ENCODE data around the gene LDLRAD3. TPM values are rescaled to one million over a fixed set of nuclear protein-coding genes. Genes with fewer than 3 reads are reported as not detected.

LDLRAD3 gene
- total RNA-seq, 1 donor from 2014 or later = 18.2 TPM

DNA sequence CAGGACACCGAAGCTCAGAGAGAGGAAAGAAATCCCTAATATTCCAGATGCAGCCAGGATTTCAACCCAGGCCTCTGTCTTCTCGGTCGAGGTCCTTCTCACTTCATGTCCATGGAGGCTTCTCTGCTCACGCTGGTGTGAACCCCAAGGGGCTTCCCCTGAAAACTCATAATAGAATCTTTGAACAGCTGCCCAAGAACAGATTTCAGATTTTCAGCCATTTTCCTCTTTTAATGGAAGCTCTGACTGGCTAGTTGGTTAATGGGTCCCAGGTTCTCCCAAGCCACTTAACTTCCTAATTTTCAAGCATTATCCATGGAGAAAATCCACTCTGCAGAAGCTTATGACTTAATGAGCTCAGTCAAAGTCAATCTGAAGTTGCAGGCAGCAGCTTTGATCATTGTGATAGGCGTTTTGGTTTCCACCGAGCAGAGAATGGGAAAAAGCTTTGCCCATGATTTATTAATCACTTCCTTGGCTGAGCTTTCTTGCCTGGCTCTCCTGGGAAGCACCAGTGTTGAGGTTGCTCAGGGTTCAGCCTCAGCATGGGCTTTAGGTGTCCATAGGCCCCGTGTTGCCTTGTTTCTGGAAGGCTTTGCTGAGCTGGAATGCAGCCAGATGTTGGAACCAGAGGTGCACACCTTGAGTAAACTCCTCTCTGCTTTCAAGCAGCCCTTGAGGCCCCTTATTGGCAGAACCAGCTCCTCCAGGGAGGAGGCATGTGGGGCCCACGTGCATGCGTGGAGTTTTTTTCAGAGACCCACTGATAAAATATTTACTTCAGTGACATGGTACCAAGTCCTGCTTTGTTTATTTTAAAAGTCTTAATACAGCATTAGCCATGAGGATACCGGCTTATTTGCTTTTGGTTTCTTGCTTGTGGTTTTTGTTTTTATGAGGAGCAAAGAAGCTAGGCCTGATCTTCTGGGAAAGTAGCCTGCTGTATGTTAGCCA is 25.5 kb downstream of the LDLRAD3 start:
- Mint-ChIP-seq H3K36me3 (ENCODE audit: unreplicated experiment) (peaks cover 3% of the 10 kb centered on the region), H3K9me3 (ENCODE audit: unreplicated experiment) (peaks cover 12% of the 10 kb centered on the region), H3K4me3 (ENCODE audit: unreplicated experiment) (no peak overlapping the region), H3K27me3 (ENCODE audit: unreplicated experiment) (no peaks in the 10 kb centered on the region), H3K27ac (ENCODE audit: unreplicated experiment) (no peak overlapping the region), H3K4me1 (ENCODE audit: unreplicated experiment) (no peaks in the 10 kb centered on the region)
- no peak for DNase-seq (ENCODE audit: extremely low spot score, unreplicated experiment)
- no peak for TF ChIP-seq CTCF (IDR thresholded peaks at IDR 0.05)

DNA sequence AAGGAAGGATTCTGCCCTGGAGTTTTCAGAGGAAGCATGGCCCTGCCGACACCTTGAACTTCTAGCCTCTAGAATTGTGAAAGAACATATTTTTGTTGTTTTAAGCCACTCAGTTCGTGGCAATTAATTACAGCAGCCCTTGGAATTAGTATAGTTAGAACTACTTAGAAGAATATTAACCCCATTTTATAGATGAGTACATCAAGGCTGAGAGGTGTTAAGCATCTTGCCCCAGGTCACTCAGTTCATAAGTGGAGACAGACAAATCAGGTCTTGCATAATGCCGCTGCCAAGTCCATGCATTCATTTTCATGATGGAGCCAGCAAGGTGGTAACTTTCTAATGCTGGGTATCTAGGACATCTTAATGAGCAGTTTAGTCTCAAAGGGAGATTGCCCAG is 26.6 kb downstream of the LDLRAD3 start:
- TF ChIP-seq CTCF (IDR thresholded peaks at IDR 0.05) = no peak
- peaks cover 13% of the 10 kb centered on the region for H3K9me3 Mint-ChIP-seq (ENCODE audit: unreplicated experiment)
- H3K4me1 Mint-ChIP-seq (ENCODE audit: unreplicated experiment) = no peaks in the 10 kb centered on the region
- H3K27me3 Mint-ChIP-seq (ENCODE audit: unreplicated experiment) = no peaks in the 10 kb centered on the region
- no peak overlapping the region for H3K27ac Mint-ChIP-seq (ENCODE audit: unreplicated experiment)
- H3K4me3 Mint-ChIP-seq (ENCODE audit: unreplicated experiment) = no peak overlapping the region
- peaks cover 5% of the 10 kb centered on the region for H3K36me3 Mint-ChIP-seq (ENCODE audit: unreplicated experiment)
- DNase-seq (ENCODE audit: extremely low spot score, unreplicated experiment) = no peak

GRCh38 chr11:35971841-35972422 is 28.1 kb downstream of the LDLRAD3 start:
- Mint-ChIP-seq H3K27ac (ENCODE audit: unreplicated experiment) (no peak overlapping the region), H3K27me3 (ENCODE audit: unreplicated experiment) (no peaks in the 10 kb centered on the region), H3K4me1 (ENCODE audit: unreplicated experiment) (no peaks in the 10 kb centered on the region), H3K36me3 (ENCODE audit: unreplicated experiment) (peaks cover 7% of the 10 kb centered on the region), H3K9me3 (ENCODE audit: unreplicated experiment) (peaks cover 13% of the 10 kb centered on the region), H3K4me3 (ENCODE audit: unreplicated experiment) (no peak overlapping the region)
- no peak for DNase-seq (ENCODE audit: extremely low spot score, unreplicated experiment)
- no peak for TF ChIP-seq CTCF (IDR thresholded peaks at IDR 0.05)

- no peak overlapping the region for H3K4me3 Mint-ChIP-seq (ENCODE audit: unreplicated experiment)
- TF ChIP-seq CTCF (IDR thresholded peaks at IDR 0.05) = no peak
- peaks cover 13% of the 10 kb centered on the region for H3K9me3 Mint-ChIP-seq (ENCODE audit: unreplicated experiment)
- H3K27ac Mint-ChIP-seq (ENCODE audit: unreplicated experiment) = no peak overlapping the region
- no peak for DNase-seq (ENCODE audit: extremely low spot score, unreplicated experiment)
- H3K4me1 Mint-ChIP-seq (ENCODE audit: unreplicated experiment) = peaks cover 22% of the 10 kb centered on the region
- H3K27me3 Mint-ChIP-seq (ENCODE audit: unreplicated experiment) = no peaks in the 10 kb centered on the region
- peaks cover 7% of the 10 kb centered on the region for H3K36me3 Mint-ChIP-seq (ENCODE audit: unreplicated experiment)
These were observed 31.2 kb downstream of the LDLRAD3 start for GRCh38 chr11:35974882-35975589.

GRCh38 chr11:35976434-35976833 is 32.6 kb downstream of the LDLRAD3 start:
- H3K36me3 Mint-ChIP-seq (ENCODE audit: unreplicated experiment) = peaks cover 7% of the 10 kb centered on the region
- no peak for DNase-seq (ENCODE audit: extremely low spot score, unreplicated experiment)
- no peak overlapping the region for H3K27ac Mint-ChIP-seq (ENCODE audit: unreplicated experiment)
- no peak overlapping the region for H3K4me3 Mint-ChIP-seq (ENCODE audit: unreplicated experiment)
- TF ChIP-seq CTCF (IDR thresholded peaks at IDR 0.05) = no peak
- peaks cover 11% of the 10 kb centered on the region for H3K9me3 Mint-ChIP-seq (ENCODE audit: unreplicated experiment)
- H3K4me1 Mint-ChIP-seq (ENCODE audit: unreplicated experiment) = peaks cover 35% of the 10 kb centered on the region
- no peaks in the 10 kb centered on the region for H3K27me3 Mint-ChIP-seq (ENCODE audit: unreplicated experiment)
